Keratinocyte (primary cell): Measurements from ENCODE around the gene SVOPL. TPM values are rescaled to one million over a fixed set of nuclear protein-coding genes. Genes with fewer than 3 reads are reported as not detected.

ENCODE experiments used
- DNase-seq: peaks from one replicate; pipeline ENCODE4 v3.0.0-alpha.2; 2011; ENCODE audit warnings: low read depth, missing footprints, low spot score
- FAIRE-seq: peaks from 2 replicates; lab custom pipeline; 2011; peaks lifted over from hg19 to GRCh38; lab: Jason Lieb, UNC
- H2AFZ ChIP-seq: 2 replicates; pipeline ENCODE4 v1.6.0; 2012; ENCODE audit warnings: low read length, control low read depth, inconsistent platforms; ENCODE audit not compliant: control insufficient read depth
- H3K27ac ChIP-seq: 2 replicates; pipeline ENCODE4 v1.5.1; 2011; ENCODE audit warnings: low read length; ENCODE audit not compliant: control insufficient read depth, insufficient read depth
- H3K27me3 ChIP-seq: 3 replicates; pipeline ENCODE4 v1.6.0; 2011; ENCODE audit warnings: low read length; ENCODE audit not compliant: control insufficient read depth, insufficient read depth; ENCODE audit errors: extremely low read depth
- H3K36me3 ChIP-seq, 2 experiments: 2 replicates in 1 of 2; 3 replicates in 1 of 2; pipeline ENCODE4 v1.5.1; 2011; ENCODE audit warnings: low read length in 2 of 2, mild to moderate bottlenecking in 1 of 2; ENCODE audit not compliant: control insufficient read depth in 2 of 2, insufficient read depth in 2 of 2; ENCODE audit errors: extremely low read depth in 1 of 2
- H3K4me1 ChIP-seq: 3 replicates; pipeline ENCODE4 v1.5.1; 2011; ENCODE audit warnings: low read length; ENCODE audit not compliant: control insufficient read depth, insufficient read depth; ENCODE audit errors: extremely low read depth
- H3K4me2 ChIP-seq: 3 replicates; pipeline ENCODE4 v1.6.0; 2011; ENCODE audit warnings: low read depth, low read length; ENCODE audit not compliant: control insufficient read depth, insufficient read depth; ENCODE audit errors: extremely low read depth
- H3K4me3 ChIP-seq, 3 experiments: fragments of 200-600 bp in 1 of 3; sonication (generic) in 1 of 3; 2 replicates in 2 of 3; 3 replicates in 1 of 3; pipeline ENCODE4 v1.5.1; 2011 to 2016; ENCODE audit warnings: low read length in 3 of 3, mild to moderate bottlenecking in 3 of 3, control low read depth in 2 of 3, inconsistent platforms in 1 of 3, low read depth in 1 of 3, mixed read lengths in 1 of 3, mixed run types in 1 of 3, moderate library complexity in 1 of 3; ENCODE audit not compliant: control insufficient read depth in 2 of 3, insufficient read depth in 2 of 3; ENCODE audit errors: extremely low read depth in 1 of 3
- H3K79me2 ChIP-seq: 2 replicates; pipeline ENCODE4 v1.6.0; 2012; ENCODE audit warnings: low read length; ENCODE audit not compliant: control insufficient read depth, insufficient read depth
- H3K9ac ChIP-seq: 3 replicates; pipeline ENCODE4 v1.6.0; 2011; ENCODE audit warnings: low read length; ENCODE audit not compliant: control insufficient read depth, insufficient read depth; ENCODE audit errors: extremely low read depth
- H3K9me1 ChIP-seq: 3 replicates; pipeline ENCODE4 v1.6.0; 2011; ENCODE audit warnings: low read length; ENCODE audit not compliant: control insufficient read depth, insufficient read depth; ENCODE audit errors: extremely low read depth
- H3K9me3 ChIP-seq: 2 replicates; pipeline ENCODE4 v1.5.1; 2012; ENCODE audit warnings: low read depth, low read length; ENCODE audit not compliant: control insufficient read depth
- H4K20me1 ChIP-seq: 3 replicates; pipeline ENCODE4 v1.6.0; 2011; ENCODE audit warnings: low read length; ENCODE audit not compliant: control insufficient read depth, insufficient read depth; ENCODE audit errors: extremely low read depth
- CTCF ChIP-seq, 3 experiments: IDR thresholded peaks in 1 of 3; conservative IDR thresholded peaks in 1 of 3; optimal IDR thresholded peaks in 1 of 3; 2 replicates in 2 of 3; 3 replicates in 1 of 3; pipeline versions ENCODE3 to v1.5.1; 2011; ENCODE audit warnings: low read length in 3 of 3, mild to moderate bottlenecking in 3 of 3, moderate library complexity in 2 of 3, control low read depth in 1 of 3, inconsistent platforms in 1 of 3; ENCODE audit not compliant: insufficient read depth in 2 of 3; ENCODE audit errors: extremely low read depth in 1 of 3
- EZH2 ChIP-seq: IDR thresholded peaks from one replicate; pipeline ENCODE4 v1.6.1; 2012; ENCODE audit warnings: inconsistent platforms, mild to moderate bottlenecking, low read length, moderate library complexity
- dilution Hi-C: fragments of 300-500 bp; cut with MboI; formaldehyde crosslinking; loops from one replicate; pipeline ENCODE4 v1.7.0; 2020; ENCODE audit warnings: low sequenced_read_pairs; ENCODE audit not compliant: extremely low pct_ligation_motif_present
- polyA plus RNA-seq, 5 experiments: library from polyadenylated mRNA; depleted of rRNA in 3 of 5; stranded (reverse) in 3 of 5; stranded (forward) in 1 of 5; unstranded in 1 of 5; fragments of >200 nt; gene quantifications; 1 replicate in 1 of 5; 2 replicates in 3 of 5; 3 replicates in 1 of 5; pipeline versions ENCODE4 v1.2.1 to v1.2.3, GENCODE V29; 2011 to 2012; ENCODE audit warnings: missing spikeins in 2 of 5, low read depth in 1 of 5, low replicate concordance in 1 of 5

Gene SVOPL
- polyA plus RNA-seq, 1 donor (not counting 4 experiments of a cell fraction or from before 2014, with no cell fraction given), result not detected

DNA sequence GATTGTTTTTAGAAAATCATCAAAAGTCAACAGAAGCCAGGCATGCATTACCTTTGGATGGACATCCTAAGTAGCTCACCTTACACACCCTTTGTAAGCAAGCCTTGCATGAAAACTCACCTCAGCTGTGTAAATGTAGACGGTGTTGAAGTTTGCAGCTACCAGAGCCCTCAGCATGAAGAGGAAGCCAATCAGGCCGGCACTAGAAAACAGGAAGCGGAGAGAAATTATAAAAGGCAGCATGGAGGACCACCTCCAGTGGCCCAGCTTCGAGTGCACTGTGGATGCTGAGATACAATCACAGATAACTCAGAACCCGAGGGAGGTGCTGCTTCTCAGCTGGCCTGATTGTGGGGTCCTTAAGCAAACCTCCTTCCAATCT is 75.3 kb downstream of the SVOPL start:
- Histone ChIP-seq H2AFZ (no peak overlapping the region), H3K9me3 (peaks cover 3% of the 10 kb centered on the region), H3K36me3 (no peaks in the 10 kb centered on the region), H3K4me1 (no peaks in the 10 kb centered on the region), H3K27me3 (no peaks in the 10 kb centered on the region), H3K9me1 (no peaks in the 10 kb centered on the region), H3K9ac (no peak overlapping the region), H3K27ac (no peak overlapping the region), H4K20me1 (no peaks in the 10 kb centered on the region), H3K4me2 (no peak overlapping the region), H3K4me3 (no peak overlapping the region), H3K79me2 (no peaks in the 10 kb centered on the region)
- TF ChIP-seq EZH2 (no peak), CTCF (optimal IDR thresholded peaks at IDR 0.05 in 1 of 3, IDR thresholded peaks at IDR 0.05 in 1 of 3, conservative IDR thresholded peaks at IDR 0.05 in 1 of 3; ENCODE audit: extremely low read depth in 1 of 3, insufficient read depth in 2 of 3, low read length in 3 of 3) (no peak)
- DNase-seq (no peak), FAIRE-seq (no peak)
- dilution Hi-C loops, result no loop called here

DNA sequence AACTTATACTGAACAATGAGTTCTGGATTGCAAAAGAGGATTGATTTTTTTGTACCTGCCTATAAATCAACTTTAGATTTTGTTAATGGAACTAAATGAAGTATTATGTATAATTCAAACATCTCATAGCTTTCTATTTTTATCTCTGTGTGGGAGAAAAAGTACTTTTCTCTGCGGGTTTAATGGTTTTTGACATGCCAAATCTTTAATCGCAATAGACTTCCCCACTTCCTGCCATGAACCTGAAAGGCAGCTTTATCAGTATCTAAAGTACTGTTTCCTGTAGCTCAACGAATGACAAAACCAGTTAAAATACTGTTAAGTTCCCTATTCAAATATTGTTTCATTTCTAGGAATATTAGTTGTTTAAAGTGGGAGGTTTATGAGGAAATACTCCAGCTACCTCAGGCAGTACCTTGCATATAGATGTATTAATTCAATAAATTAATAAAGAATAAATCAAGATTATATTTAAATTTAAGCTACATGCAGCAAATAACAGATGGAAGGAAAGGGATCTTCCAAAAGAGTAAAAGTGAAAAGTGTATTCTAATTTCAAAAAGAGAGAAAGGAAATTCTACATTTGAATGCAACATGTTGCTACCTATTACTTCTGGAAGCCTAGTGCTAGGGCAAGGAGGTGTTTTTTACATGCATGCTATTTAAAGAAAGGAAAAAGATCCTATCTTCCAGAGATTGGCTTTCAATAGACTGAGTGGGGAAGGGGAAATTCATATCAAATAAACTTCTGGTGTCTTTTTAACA is 75.9 kb downstream of the SVOPL start:
- H3K27ac ChIP-seq, result no peak overlapping the region
- H2AFZ ChIP-seq, result no peak overlapping the region
- H3K9me3 ChIP-seq, result peaks cover 3% of the 10 kb centered on the region
- FAIRE-seq (no peak), DNase-seq (no peak)
- no peaks in the 10 kb centered on the region for H4K20me1 ChIP-seq
- no peaks in the 10 kb centered on the region for H3K79me2 ChIP-seq
- no peak overlapping the region for H3K4me3 ChIP-seq
- dilution Hi-C loops, result no loop called here
- H3K4me2 ChIP-seq, result no peak overlapping the region
- H3K36me3 ChIP-seq, result no peaks in the 10 kb centered on the region
- TF ChIP-seq EZH2 (no peak), CTCF (optimal IDR thresholded peaks at IDR 0.05 in 1 of 3, IDR thresholded peaks at IDR 0.05 in 1 of 3, conservative IDR thresholded peaks at IDR 0.05 in 1 of 3; ENCODE audit: extremely low read depth in 1 of 3, insufficient read depth in 2 of 3, low read length in 3 of 3) (no peak)
- H3K9me1 ChIP-seq, result no peaks in the 10 kb centered on the region
- no peak overlapping the region for H3K9ac ChIP-seq
- H3K4me1 ChIP-seq, result no peaks in the 10 kb centered on the region
- H3K27me3 ChIP-seq, result no peaks in the 10 kb centered on the region
